ENCODE measurements around the gene RTKN2. TPM values are rescaled to one million over a fixed set of nuclear protein-coding genes. Genes with fewer than 3 reads are reported as not detected.

The RTKN2 gene
- total RNA-seq, 2 donors from 2014 or later = 11.5 to 19.1 TPM

- no peaks in the 10 kb centered on the region for H3K9me3 ChIP-seq (ENCODE audit: control insufficient read depth, low read length)
- H3K4me3 ChIP-seq (ENCODE audit: low read length) = no peak overlapping the region
- 96% methylated on average over 2 of the region's 2 CpGs; no CpG with 5 or more reads in 1 of the 2 experiments for WGBS, 2 experiments (ENCODE audit: insufficient coverage in 1 of 2, insufficient read length in 1 of 2)
- H3K9me3 Mint-ChIP-seq = no peaks in the 10 kb centered on the region
- no peak overlapping the region for H3K4me3 Mint-ChIP-seq
- no peak overlapping the region for H3K27ac Mint-ChIP-seq
- DNase-seq = no peak
- H3K36me3 Mint-ChIP-seq (ENCODE audit: low read depth) = no peaks in the 10 kb centered on the region
- no peaks in the 10 kb centered on the region for H3K4me1 ChIP-seq (ENCODE audit: control insufficient read depth, insufficient read depth, low read length)
- no peak overlapping the region for H3K9ac ChIP-seq (ENCODE audit: extremely low read depth, low read length, poor library complexity, severe bottlenecking)
- no peak overlapping the region for H3K27ac ChIP-seq (ENCODE audit: low read depth, low read length)
- H3K27me3 Mint-ChIP-seq (ENCODE audit: insufficient read depth) = no peaks in the 10 kb centered on the region
- TF ChIP-seq, protein P1, sequence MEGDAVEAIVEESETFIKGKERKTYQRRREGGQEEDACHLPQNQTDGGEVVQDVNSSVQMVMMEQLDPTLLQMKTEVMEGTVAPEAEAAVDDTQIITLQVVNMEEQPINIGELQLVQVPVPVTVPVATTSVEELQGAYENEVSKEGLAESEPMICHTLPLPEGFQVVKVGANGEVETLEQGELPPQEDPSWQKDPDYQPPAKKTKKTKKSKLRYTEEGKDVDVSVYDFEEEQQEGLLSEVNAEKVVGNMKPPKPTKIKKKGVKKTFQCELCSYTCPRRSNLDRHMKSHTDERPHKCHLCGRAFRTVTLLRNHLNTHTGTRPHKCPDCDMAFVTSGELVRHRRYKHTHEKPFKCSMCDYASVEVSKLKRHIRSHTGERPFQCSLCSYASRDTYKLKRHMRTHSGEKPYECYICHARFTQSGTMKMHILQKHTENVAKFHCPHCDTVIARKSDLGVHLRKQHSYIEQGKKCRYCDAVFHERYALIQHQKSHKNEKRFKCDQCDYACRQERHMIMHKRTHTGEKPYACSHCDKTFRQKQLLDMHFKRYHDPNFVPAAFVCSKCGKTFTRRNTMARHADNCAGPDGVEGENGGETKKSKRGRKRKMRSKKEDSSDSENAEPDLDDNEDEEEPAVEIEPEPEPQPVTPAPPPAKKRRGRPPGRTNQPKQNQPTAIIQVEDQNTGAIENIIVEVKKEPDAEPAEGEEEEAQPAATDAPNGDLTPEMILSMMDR (conservative IDR thresholded peaks at IDR 0.05) = no peak
- peaks cover 8% of the 10 kb centered on the region for H3K36me3 ChIP-seq (ENCODE audit: control insufficient read depth, insufficient read depth, low read length)
- no peaks in the 10 kb centered on the region for H3K4me1 Mint-ChIP-seq
- no peaks in the 10 kb centered on the region for H3K27me3 ChIP-seq (ENCODE audit: control insufficient read depth, insufficient read depth, low read length, poor library complexity, severe bottlenecking)
Measured at GRCh38 chr10:62237506-62237905, 31.1 kb downstream of the RTKN2 start.

DNA sequence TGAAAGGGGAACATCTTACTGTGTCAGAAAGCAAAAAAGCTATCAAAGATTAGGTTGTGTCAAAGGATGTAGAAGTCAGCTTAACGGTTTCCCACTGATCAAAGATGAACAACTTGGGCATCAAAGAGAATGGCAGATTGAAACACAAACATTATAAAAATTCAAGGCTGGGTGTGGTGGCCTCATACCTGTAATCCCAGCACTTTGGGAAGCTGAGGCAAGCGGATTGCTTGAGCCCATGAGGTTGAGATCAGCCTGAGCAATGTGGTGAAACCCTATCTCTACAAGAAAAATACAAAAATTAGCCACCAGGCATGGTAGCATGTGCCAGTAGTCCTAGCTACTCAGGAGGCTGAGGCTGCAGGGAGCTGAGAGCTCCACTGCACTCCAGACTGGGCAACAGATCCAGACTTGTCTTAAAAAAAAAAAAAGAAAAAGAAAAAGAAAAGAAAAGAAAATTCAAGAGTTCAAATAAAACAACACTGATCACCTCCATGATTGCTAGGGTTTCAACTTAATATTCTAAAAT, 34.5 kb downstream of the RTKN2 start:
- H3K4me3 ChIP-seq (ENCODE audit: low read length) = no peak overlapping the region

DNA sequence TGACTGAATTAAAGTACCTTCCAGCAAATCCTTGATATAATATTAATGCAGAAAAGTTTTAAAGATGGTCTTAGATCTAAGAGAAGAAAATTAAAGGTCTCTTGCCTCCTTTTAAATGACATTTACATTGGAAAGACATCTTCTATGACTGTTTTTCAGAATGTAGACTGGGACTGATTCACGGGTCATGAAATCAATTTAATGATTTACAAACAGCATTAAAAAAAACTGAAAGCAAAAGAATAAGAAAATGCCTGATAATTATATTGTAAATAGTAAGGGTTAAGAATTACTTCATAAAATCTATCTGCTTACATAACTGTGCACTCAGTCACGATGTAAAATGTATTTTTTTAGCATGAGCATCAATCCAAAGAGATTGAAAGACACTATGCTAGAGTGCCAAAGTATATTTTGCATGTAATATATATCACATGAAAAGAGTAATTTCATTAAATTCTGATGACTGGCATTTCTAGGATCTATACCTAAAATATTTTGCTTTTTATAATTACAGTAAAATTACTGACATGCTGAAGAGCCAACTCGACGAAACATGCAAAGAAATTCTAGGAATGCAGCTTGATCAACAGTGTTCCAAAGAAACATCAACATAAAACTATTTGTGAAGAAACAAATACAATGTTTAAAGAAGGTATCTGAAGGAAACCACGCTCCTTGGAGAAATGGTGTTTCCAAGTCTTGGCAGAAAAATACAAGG, 35.1 kb downstream of the RTKN2 start:
- H3K36me3 Mint-ChIP-seq (ENCODE audit: low read depth) = no peaks in the 10 kb centered on the region
- no peaks in the 10 kb centered on the region for H3K9me3 ChIP-seq (ENCODE audit: control insufficient read depth, low read length)
- H3K4me3 ChIP-seq (ENCODE audit: low read length) = no peak overlapping the region
- TF ChIP-seq, protein P1 (conservative IDR thresholded peaks at IDR 0.05) = no peak
- no peaks in the 10 kb centered on the region for H3K4me1 ChIP-seq (ENCODE audit: control insufficient read depth, insufficient read depth, low read length)
- DNase-seq = no peak
- no peak overlapping the region for H3K27ac ChIP-seq (ENCODE audit: low read depth, low read length)
- no peaks in the 10 kb centered on the region for H3K27me3 ChIP-seq (ENCODE audit: control insufficient read depth, insufficient read depth, low read length, poor library complexity, severe bottlenecking)
- H3K36me3 ChIP-seq (ENCODE audit: control insufficient read depth, insufficient read depth, low read length) = peaks cover 3% of the 10 kb centered on the region
- H3K4me3 Mint-ChIP-seq = no peak overlapping the region
- no peaks in the 10 kb centered on the region for H3K4me1 Mint-ChIP-seq
- no peaks in the 10 kb centered on the region for H3K9me3 Mint-ChIP-seq
- H3K9ac ChIP-seq (ENCODE audit: extremely low read depth, low read length, poor library complexity, severe bottlenecking) = no peak overlapping the region
- WGBS, 2 experiments (ENCODE audit: insufficient coverage in 1 of 2, insufficient read length in 1 of 2) = 92% methylated on average over 5 of the region's 5 CpGs; no CpG with 5 or more reads in 1 of the 2 experiments
- no peak overlapping the region for H3K27ac Mint-ChIP-seq
- no peaks in the 10 kb centered on the region for H3K27me3 Mint-ChIP-seq (ENCODE audit: insufficient read depth)

More for the DNA sequence above, 34.5 kb downstream of the RTKN2 start:
- Mint-ChIP-seq H3K9me3 (no peaks in the 10 kb centered on the region), H3K27ac (no peak overlapping the region), H3K36me3 (ENCODE audit: low read depth) (no peaks in the 10 kb centered on the region), H3K4me3 (no peak overlapping the region), H3K4me1 (no peaks in the 10 kb centered on the region), H3K27me3 (ENCODE audit: insufficient read depth) (no peaks in the 10 kb centered on the region)
- H3K9me3 ChIP-seq (ENCODE audit: control insufficient read depth, low read length) = no peaks in the 10 kb centered on the region
- no peak for DNase-seq
- H3K27ac ChIP-seq (ENCODE audit: low read depth, low read length) = no peak overlapping the region
- no peaks in the 10 kb centered on the region for H3K4me1 ChIP-seq (ENCODE audit: control insufficient read depth, insufficient read depth, low read length)
- TF ChIP-seq, protein P1 (conservative IDR thresholded peaks at IDR 0.05) = no peak
- H3K36me3 ChIP-seq (ENCODE audit: control insufficient read depth, insufficient read depth, low read length) = peaks cover 8% of the 10 kb centered on the region
- H3K9ac ChIP-seq (ENCODE audit: extremely low read depth, low read length, poor library complexity, severe bottlenecking) = no peak overlapping the region
- WGBS, 2 experiments (ENCODE audit: insufficient coverage in 1 of 2, insufficient read length in 1 of 2) = 40 to 98% methylated on average over 1 to 2 of the region's 2 CpGs
- no peaks in the 10 kb centered on the region for H3K27me3 ChIP-seq (ENCODE audit: control insufficient read depth, insufficient read depth, low read length, poor library complexity, severe bottlenecking)
